Cardiac muscle cell (in vitro differentiated cells and primary cell): ENCODE results near the gene TRIM62. TPM values are rescaled to one million over a fixed set of nuclear protein-coding genes. Genes with fewer than 3 reads are reported as not detected.
"Not testable (repeated sequence)": the region's sequence is repeated elsewhere in the genome, so short reads cannot be mapped to it uniquely, and the experiment has no call there.

Experiments used
- DNase-seq, 2 donors: peaks; one replicate each; pipeline versions ENCODE4 v3.0.0 to v3.0.0-alpha.2; 2010 to 2017; ENCODE audit warnings: low read depth in 1 of 2, low spot score in 1 of 2
- H3K27ac ChIP-seq: fragments of 200-600 bp; sonication (generic); 2 replicates; pipeline ENCODE4 v1.5.1; 2016
- H3K27me3 ChIP-seq: fragments of 200-600 bp; sonication (generic); 2 replicates; pipeline ENCODE4 v1.6.0; 2016; ENCODE audit warnings: control low read depth
- H3K36me3 ChIP-seq: fragments of 200-600 bp; sonication (generic); 2 replicates; pipeline ENCODE4 v1.5.1; 2016; ENCODE audit warnings: control low read depth
- H3K4me1 ChIP-seq: fragments of 200-600 bp; sonication (generic); 2 replicates; pipeline ENCODE4 v1.8.1; 2017; ENCODE audit warnings: low read depth, mild to moderate bottlenecking, mixed run types
- H3K4me3 ChIP-seq: fragments of 200-600 bp; sonication (generic); 2 replicates; pipeline ENCODE4 v1.5.1; 2016; ENCODE audit warnings: mild to moderate bottlenecking
- H3K9me3 ChIP-seq: fragments of 200-600 bp; sonication (generic); 2 replicates; pipeline ENCODE4 v1.5.1; 2017; ENCODE audit warnings: low read depth, mild to moderate bottlenecking, control low read depth
- polyA plus RNA-seq: library from polyadenylated mRNA; unstranded; fragments of >200 nt; fragmentation: Nextera tagmentation; extraction: Ambion mirVana; gene quantifications from 2 replicates; pipeline ENCODE4 v1.2.1, GENCODE V29; 2016
- total RNA-seq: library from RNA; depleted of rRNA; stranded (reverse); fragments of >200 nt; gene quantifications from 2 replicates; pipeline ENCODE4 v1.2.3, GENCODE V29; 2016
- TF ChIP-seq, protein P1 (sequence below): IDR thresholded peaks from 2 replicates; pipeline ENCODE4 v1.5.1; 2012; ENCODE audit warnings: low read depth, mild to moderate bottlenecking, low read length

Gene TRIM62
- total and polyA plus RNA-seq, 2 experiments from 2014 or later: 3.1 to 5.8 TPM

DNA sequence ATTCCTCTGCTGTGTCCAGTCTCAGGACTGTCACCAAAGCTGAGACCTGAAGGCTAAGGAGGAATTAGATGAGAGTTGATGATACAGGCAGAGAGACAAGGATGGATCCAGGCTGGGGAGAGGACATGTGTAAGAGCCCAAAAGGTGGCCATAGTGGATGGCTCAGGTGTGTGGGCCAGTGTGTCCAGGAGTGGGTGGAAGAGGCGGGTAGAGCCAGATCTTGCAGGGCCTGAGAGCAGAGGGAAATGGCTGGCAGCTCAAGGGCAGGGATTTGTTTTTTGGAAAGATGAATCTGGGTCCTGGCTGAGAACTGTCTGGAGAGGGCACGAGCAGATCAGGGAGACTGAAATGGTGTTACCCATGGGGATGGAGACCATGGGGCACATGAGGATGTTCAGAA is 62.8 kb downstream of the TRIM62 start:
- H3K36me3 ChIP-seq: no peaks in the 10 kb centered on the region
- no peak for DNase-seq
- H3K9me3 ChIP-seq: no peaks in the 10 kb centered on the region
- no peaks in the 10 kb centered on the region for H3K4me1 ChIP-seq
- no peaks in the 10 kb centered on the region for H3K27me3 ChIP-seq
- TF ChIP-seq, protein P1, sequence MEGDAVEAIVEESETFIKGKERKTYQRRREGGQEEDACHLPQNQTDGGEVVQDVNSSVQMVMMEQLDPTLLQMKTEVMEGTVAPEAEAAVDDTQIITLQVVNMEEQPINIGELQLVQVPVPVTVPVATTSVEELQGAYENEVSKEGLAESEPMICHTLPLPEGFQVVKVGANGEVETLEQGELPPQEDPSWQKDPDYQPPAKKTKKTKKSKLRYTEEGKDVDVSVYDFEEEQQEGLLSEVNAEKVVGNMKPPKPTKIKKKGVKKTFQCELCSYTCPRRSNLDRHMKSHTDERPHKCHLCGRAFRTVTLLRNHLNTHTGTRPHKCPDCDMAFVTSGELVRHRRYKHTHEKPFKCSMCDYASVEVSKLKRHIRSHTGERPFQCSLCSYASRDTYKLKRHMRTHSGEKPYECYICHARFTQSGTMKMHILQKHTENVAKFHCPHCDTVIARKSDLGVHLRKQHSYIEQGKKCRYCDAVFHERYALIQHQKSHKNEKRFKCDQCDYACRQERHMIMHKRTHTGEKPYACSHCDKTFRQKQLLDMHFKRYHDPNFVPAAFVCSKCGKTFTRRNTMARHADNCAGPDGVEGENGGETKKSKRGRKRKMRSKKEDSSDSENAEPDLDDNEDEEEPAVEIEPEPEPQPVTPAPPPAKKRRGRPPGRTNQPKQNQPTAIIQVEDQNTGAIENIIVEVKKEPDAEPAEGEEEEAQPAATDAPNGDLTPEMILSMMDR: no peak
- H3K4me3 ChIP-seq: no peak overlapping the region
- no peak overlapping the region for H3K27ac ChIP-seq

DNA sequence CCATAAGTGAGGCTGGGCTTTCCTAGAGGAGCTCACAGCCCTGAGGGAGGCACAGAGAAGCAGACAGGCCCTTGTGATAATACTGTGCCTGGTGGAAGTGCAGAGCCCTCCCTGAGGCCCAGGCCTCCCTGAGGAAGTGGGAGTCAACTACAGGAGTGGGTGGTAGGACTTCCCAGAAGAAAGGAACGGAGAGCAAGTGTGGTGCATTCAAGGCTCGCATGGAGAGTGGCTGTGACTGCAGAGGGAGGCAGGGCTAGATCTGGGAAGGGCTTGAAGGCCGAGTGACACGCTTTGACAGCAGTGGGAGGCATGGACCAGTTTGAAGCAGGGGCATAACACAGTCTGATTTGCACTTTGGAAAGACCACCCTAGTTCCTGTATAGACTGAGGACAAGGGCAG is 63.6 kb downstream of the TRIM62 start:
- Histone ChIP-seq H3K9me3 (no peaks in the 10 kb centered on the region), H3K4me3 (no peak overlapping the region), H3K36me3 (no peaks in the 10 kb centered on the region), H3K27ac (no peak overlapping the region), H3K4me1 (no peaks in the 10 kb centered on the region), H3K27me3 (no peaks in the 10 kb centered on the region)
- DNase-seq: no peak
- TF ChIP-seq, protein P1: no peak

DNA sequence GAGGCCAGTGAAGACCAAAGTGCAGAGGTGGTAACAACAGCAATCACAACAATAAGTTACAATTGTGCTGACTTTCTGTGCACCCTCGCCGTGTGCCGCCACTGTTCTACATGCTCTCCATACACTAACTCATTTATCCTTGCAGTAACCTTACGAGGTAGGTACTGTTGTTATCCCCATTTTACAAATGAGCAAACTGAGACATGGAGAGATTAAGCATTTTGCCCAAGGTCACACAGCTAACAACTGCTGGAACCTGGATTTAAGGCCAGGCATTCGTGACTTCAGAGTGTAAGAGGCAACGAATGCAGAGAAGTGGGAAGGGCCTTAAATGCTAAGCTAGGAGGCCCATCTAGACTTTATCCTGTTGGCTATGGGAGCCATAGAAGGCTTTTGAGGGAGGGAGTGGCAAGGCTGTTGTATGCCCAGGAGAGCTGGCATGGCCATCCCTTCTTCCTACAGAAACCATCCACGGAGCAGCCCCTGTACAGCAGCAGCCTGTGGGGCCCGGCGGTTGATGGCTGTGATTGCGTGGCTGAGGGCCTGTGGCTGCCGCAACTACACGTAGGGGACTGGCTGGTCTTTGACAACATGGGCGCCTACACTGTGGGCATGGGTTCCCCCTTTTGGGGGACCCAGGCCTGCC is 64.3 kb downstream of the TRIM62 start:
- Histone ChIP-seq H3K36me3 (no peaks in the 10 kb centered on the region), H3K4me1 (no peaks in the 10 kb centered on the region), H3K4me3 (no peak overlapping the region), H3K27ac (no peak overlapping the region), H3K27me3 (no peaks in the 10 kb centered on the region), H3K9me3 (no peaks in the 10 kb centered on the region)
- TF ChIP-seq, protein P1: no peak
- DNase-seq: no peak

DNA sequence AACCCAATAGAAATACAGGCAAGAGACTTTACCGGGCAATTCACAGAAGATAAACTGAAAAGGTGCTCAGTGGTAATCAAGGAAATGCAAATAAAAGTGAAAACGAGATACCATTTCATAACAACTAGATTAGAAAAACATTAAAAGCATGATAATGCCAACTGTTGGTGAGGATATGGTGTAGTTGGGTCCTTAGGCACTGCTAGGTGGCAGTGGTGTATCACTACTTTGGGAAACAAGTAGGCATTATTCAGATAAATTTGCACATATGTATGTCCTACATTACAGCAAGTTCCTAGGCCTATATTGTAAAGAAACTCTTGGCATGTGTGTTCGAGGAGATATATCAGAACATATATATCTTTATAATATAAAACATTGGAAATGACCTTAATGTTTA is 69.9 kb downstream of the TRIM62 start:
- Histone ChIP-seq H3K27ac (no peak overlapping the region), H3K4me3 (no peak overlapping the region), H3K9me3 (no peaks in the 10 kb centered on the region), H3K36me3 (no peaks in the 10 kb centered on the region), H3K4me1 (no peaks in the 10 kb centered on the region), H3K27me3 (no peaks in the 10 kb centered on the region)
- TF ChIP-seq, protein P1: peak; percentile 32
- DNase-seq: peak in 1 of 2 donors; percentile 51

DNA sequence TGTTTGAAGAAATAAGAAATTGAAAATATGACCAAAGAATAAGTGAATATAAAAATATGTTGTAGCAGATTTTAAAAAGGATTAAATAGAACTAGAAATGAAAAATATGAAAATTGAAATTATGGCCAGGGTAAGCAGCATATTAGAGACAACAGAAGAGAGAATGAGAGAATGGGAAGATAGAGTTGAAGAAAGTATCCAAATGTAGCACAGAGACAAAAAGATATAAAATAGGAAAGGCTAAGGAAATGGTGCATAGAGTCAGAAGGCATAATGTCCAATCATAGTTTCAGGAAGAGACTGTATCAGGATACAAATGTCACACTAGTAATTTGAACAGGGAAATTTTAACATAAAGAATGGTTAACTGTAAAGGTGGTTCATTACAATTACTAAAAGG is 71.4 kb downstream of the TRIM62 start:
- no peak for DNase-seq
- no peak overlapping the region for H3K27ac ChIP-seq
- TF ChIP-seq, protein P1: no peak
- H3K9me3 ChIP-seq: no peaks in the 10 kb centered on the region
- no peak overlapping the region for H3K4me3 ChIP-seq
- no peaks in the 10 kb centered on the region for H3K4me1 ChIP-seq
- H3K27me3 ChIP-seq: no peaks in the 10 kb centered on the region
- no peaks in the 10 kb centered on the region for H3K36me3 ChIP-seq

DNA sequence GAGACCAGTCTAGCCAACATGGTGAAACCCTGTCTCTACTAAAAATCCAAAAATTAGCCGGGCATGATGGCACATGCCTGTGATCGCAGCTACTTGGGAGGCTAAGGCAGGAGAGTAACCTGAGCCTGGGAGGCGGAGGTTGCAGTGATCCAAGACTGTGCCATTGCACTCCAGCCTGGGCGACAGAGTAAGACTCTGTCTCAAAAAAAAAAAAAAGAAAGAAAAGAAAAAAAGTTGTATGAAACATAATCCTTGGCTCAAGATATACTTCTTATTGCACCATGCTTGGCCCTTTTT is 81.8 kb downstream of the TRIM62 start:
- H3K9me3 ChIP-seq, H3K27me3 ChIP-seq, H3K4me3 ChIP-seq, H3K36me3 ChIP-seq, H3K27ac ChIP-seq, H3K4me1 ChIP-seq, DNase-seq: not testable (repeated sequence)
